Erythroblast (primary cell): ENCODE data around the gene LCAT.

ENCODE experiments used
- GATA1 ChIP-seq: IDR thresholded peaks from 2 replicates; pipeline ENCODE4 v1.6.1; 2011; ENCODE audit warnings: low read depth, mild to moderate bottlenecking, control low read depth, low read length, moderate library complexity
- POLR2A ChIP-seq: IDR thresholded peaks from 2 replicates; pipeline ENCODE4 v1.6.1; 2011; ENCODE audit warnings: mild to moderate bottlenecking, low read length

DNA sequence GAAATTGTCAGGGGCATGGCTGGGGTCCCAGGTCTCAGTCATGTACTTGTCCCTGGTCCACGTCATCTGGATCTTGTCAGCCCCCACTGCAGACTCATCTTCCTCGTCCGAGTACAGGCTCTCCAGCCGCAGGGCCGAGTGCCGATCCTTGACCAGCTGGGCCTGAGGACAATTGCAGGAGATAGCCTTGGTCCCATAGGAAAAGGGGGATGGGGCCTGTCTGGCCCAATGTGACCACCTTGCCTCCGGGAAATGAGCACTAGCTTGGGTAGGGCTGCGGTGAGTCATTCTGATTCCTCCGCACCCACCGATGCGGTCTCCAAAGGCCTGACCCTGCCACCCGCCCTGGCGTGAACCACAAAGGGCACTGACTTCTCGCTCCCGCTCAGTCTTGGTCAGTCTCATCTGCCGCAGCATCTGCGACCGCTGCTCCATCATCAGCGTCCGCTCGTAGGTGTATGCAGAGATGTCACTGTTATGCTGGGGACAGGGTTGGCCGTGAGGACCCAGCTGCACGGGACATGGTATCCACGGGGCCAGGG is 1.5 kb upstream of the LCAT start:
- TF ChIP-seq POLR2A, result no peak
- TF ChIP-seq GATA1, result no peak
